HepG2 (cell line): ENCODE measurements around the gene CCDC86. TPM values are rescaled to one million over a fixed set of nuclear protein-coding genes. Genes with fewer than 3 reads are reported as not detected.

Source experiments
- ARID3A ChIP-seq: IDR thresholded peaks from 2 replicates; pipeline ENCODE4 v1.6.1; 2012; ENCODE audit warnings: low read depth, low read length, improper control_type of control experiment
- CCDC6 ChIP-seq: sonication (generic); formaldehyde crosslinking; IDR thresholded peaks from 2 replicates; pipeline ENCODE4 v1.8.1; 2022; ENCODE audit warnings: mild to moderate bottlenecking, missing genetic modification reagents, moderate library complexity
- GATA4 ChIP-seq: sonication (generic); IDR thresholded peaks from 2 replicates; pipeline ENCODE4 v1.6.1; 2016; ENCODE audit warnings: antibody characterized with exemption, low read depth, borderline replicate concordance
- HOXA5 ChIP-seq: sonication (generic); formaldehyde crosslinking; IDR thresholded peaks from 2 replicates; pipeline ENCODE4 v1.4.0; 2020; ENCODE audit warnings: missing genetic modification reagents
- KAT7 ChIP-seq: IDR thresholded peaks from 2 replicates; pipeline ENCODE4 v1.6.1; 2018; ENCODE audit warnings: borderline replicate concordance, missing compliant biosample characterization
- KDM6A ChIP-seq: IDR thresholded peaks from 2 replicates; pipeline ENCODE4 v1.6.1; 2016; ENCODE audit warnings: low read depth
- KLF6 ChIP-seq: IDR thresholded peaks from 2 replicates; pipeline ENCODE4 v1.8.0; 2016; ENCODE audit warnings: missing biosample characterization, missing genetic modification reagents
- MED1 ChIP-seq: sonication (generic); formaldehyde crosslinking; IDR thresholded peaks from 2 replicates; pipeline ENCODE4 v1.4.0; 2020; ENCODE audit warnings: missing genetic modification reagents
- MEF2D ChIP-seq: sonication (generic); formaldehyde crosslinking; IDR thresholded peaks from 2 replicates; pipeline ENCODE4 v1.5.1; 2020; ENCODE audit warnings: mild to moderate bottlenecking, missing genetic modification reagents
- MIER3 ChIP-seq: IDR thresholded peaks from 2 replicates; pipeline ENCODE4 v1.6.1; 2016; ENCODE audit warnings: missing compliant biosample characterization, borderline replicate concordance
- MXD3 ChIP-seq: IDR thresholded peaks from 2 replicates; pipeline ENCODE4 v1.6.1; 2016; ENCODE audit warnings: mild to moderate bottlenecking, missing biosample characterization, missing genetic modification reagents
- REST ChIP-seq, 2 experiments: IDR thresholded peaks; 2 replicates each; pipeline ENCODE4 v1.6.1; 2011 to 2012; ENCODE audit warnings: low read length in 2 of 2, borderline replicate concordance in 1 of 2, low read depth in 1 of 2, mild to moderate bottlenecking in 1 of 2, moderate library complexity in 1 of 2
- SMARCC2 ChIP-seq: fragments of 450-650 bp; IDR thresholded peaks from 2 replicates; pipeline ENCODE4 v1.6.1; 2017; ENCODE audit warnings: antibody characterized with exemption, mild to moderate bottlenecking
- SNRNP70 ChIP-seq: fragments of 200-400 bp; formaldehyde crosslinking; IDR thresholded peaks from 2 replicates; pipeline ENCODE4 v1.6.1; 2017; ENCODE audit warnings: mild to moderate bottlenecking, low read depth, low read length, moderate library complexity
- TCF7L2 ChIP-seq: IDR thresholded peaks from 2 replicates; pipeline ENCODE4 v1.6.1; 2011; ENCODE audit warnings: mild to moderate bottlenecking, low read depth, low read length, moderate library complexity
- TEAD2 ChIP-seq: sonication (generic); formaldehyde crosslinking; IDR thresholded peaks from 2 replicates; pipeline ENCODE4 v1.9.0; 2021; ENCODE audit warnings: missing genetic modification reagents
- ZMYM4 ChIP-seq: sonication (generic); formaldehyde crosslinking; IDR thresholded peaks from 2 replicates; pipeline ENCODE4 v1.8.1; 2023; ENCODE audit warnings: mild to moderate bottlenecking, missing genetic modification reagents
- ZNF101 ChIP-seq: sonication (generic); formaldehyde crosslinking; IDR thresholded peaks from 2 replicates; pipeline ENCODE4 v1.4.0; 2020; ENCODE audit warnings: mild to moderate bottlenecking, low read depth, missing genetic modification reagents, borderline replicate concordance
- ZNF343 ChIP-seq: sonication (generic); formaldehyde crosslinking; IDR thresholded peaks from 2 replicates; pipeline ENCODE4 v1.4.0; 2020; ENCODE audit warnings: mild to moderate bottlenecking, missing genetic modification reagents
- ZNF430 ChIP-seq: sonication (generic); formaldehyde crosslinking; IDR thresholded peaks from 2 replicates; pipeline ENCODE4 v1.9.0; 2021; ENCODE audit warnings: mild to moderate bottlenecking, missing genetic modification reagents
- ZNF558 ChIP-seq: sonication (generic); formaldehyde crosslinking; IDR thresholded peaks from 2 replicates; pipeline ENCODE4 v1.9.0; 2022; ENCODE audit warnings: mild to moderate bottlenecking, missing genetic modification reagents, borderline replicate concordance
- ZNF605 ChIP-seq: sonication (generic); formaldehyde crosslinking; IDR thresholded peaks from 2 replicates; pipeline ENCODE4 v1.8.0; 2022; ENCODE audit warnings: mild to moderate bottlenecking, missing genetic modification reagents
- ZNF710 ChIP-seq: sonication (generic); formaldehyde crosslinking; IDR thresholded peaks from 2 replicates; pipeline ENCODE4 v1.5.0; 2020; ENCODE audit warnings: mild to moderate bottlenecking, missing genetic modification reagents, borderline replicate concordance
- polyA plus RNA-seq, 8 experiments: library from polyadenylated mRNA; depleted of rRNA in 3 of 8; stranded (reverse) in 7 of 8; unstranded in 1 of 8; fragments of >200 nt; fragmentation: Illumina TruSeq in 4 of 8; extraction: Trizol in 4 of 8; gene quantifications; 2 replicates each; pipeline versions ENCODE4 v1.2.1 to v1.2.3, GENCODE V29; 2011 to 2016; ENCODE audit warnings: low read depth in 4 of 8, missing spikeins in 1 of 8, mixed read lengths in 1 of 8; ENCODE audit not compliant: insufficient read depth in 1 of 8
- total RNA-seq, 5 experiments: library from RNA; depleted of rRNA; stranded (reverse); fragments of >200 nt; fragmentation: Illumina TruSeq; extraction: Trizol; gene quantifications; 2 replicates each; pipeline ENCODE4 v1.2.3, GENCODE V29; 2016; ENCODE audit warnings: low read depth in 1 of 5

CCDC86 gene
- total and polyA plus RNA-seq, 2 of the 13 experiments (the other 11 are each of a cell fraction or from before 2014, with no cell fraction given) = 33.8 to 37.6 TPM

GRCh38 chr11:60880643-60881282 lies 38.9 kb downstream of the CCDC86 start (continued):
- TF ChIP-seq SNRNP70 (no peak), ZNF605 (CRISPR knock-in tag) (peak; percentile 92), CCDC6 (peak; percentile 79; the same call in 1 of the 2 replicates), ZNF558 (no peak), MEF2D (CRISPR knock-in tag) (peak; percentile 96), KAT7 (CRISPR knock-in tag) (peak; percentile 58; the same call in 1 of the 2 replicates), HOXA5 (CRISPR knock-in tag) (peak; percentile 83), TEAD2 (CRISPR knock-in tag) (no peak), ARID3A (peak; percentile 66), ZNF430 (CRISPR knock-in tag) (peak; percentile 96), GATA4 (peak; percentile 85; the same call in 1 of the 2 replicates), MXD3 (CRISPR knock-in tag) (peak; percentile 36; the same call in 1 of the 2 replicates), MIER3 (CRISPR knock-in tag) (peak; percentile 98), KDM6A (peak; percentile 90), ZNF343 (CRISPR knock-in tag) (no peak), ZMYM4 (CRISPR knock-in tag) (peak; percentile 87), SMARCC2 (no peak), ZNF101 (CRISPR knock-in tag) (no peak), TCF7L2 (no peak), ZNF710 (CRISPR knock-in tag) (peak; percentile 90; the same call in 1 of the 2 replicates), KLF6 (CRISPR knock-in tag) (0 out of 2 replicates have a peak, but pooled peaks have one; percentile 49), MED1 (CRISPR knock-in tag) (peak; percentile 96), REST (IDR thresholded peaks at IDR 0.05; ENCODE audit: borderline replicate concordance in 1 of 2, low read depth in 1 of 2, low read length in 2 of 2) (peak in 1 of 2 experiments; percentile 70; a peak in 1 of 4 replicates)
